ENCODE measurements around the gene JAZF1.

The JAZF1 gene

DNA sequence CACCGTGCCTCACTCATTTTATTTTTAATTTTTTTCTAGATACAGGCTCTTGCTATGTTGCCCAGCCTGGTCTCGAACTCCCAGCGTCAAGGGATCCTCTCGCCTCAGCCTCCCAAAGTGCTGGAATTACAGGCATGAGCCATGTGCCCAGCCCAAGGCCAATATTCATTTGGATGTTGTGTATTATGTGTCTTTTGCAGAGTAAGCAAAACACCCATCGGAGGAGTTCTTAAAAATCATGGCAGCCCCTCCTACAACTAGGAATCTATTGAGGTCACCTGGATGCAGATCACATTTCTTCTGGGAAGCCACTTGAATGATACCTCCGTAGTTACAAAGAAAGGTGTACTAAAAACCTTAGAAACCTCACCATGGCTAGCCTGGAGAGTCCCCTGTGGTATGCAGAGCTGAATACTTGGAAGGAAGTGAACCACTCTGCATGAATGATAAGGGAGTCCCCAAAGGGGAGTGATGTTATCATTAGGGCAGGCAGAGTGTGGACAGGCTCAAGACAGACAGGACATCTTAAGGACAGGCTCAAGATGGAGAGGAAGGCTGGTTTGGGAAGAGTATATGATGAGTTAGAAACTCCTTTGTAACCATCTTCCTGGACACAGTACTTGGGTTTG is 254.9 kb downstream of the JAZF1 start:
- no peak for TF ChIP-seq ZFP30 (CRISPR knock-in tag; IDR thresholded peaks at IDR 0.05)
- no peak for TF ChIP-seq CSDC2 (CRISPR knock-in tag; IDR thresholded peaks at IDR 0.05)
- no peak for TF ChIP-seq SNAI2 (CRISPR knock-in tag; IDR thresholded peaks at IDR 0.05)
- TF ChIP-seq, protein P1, sequence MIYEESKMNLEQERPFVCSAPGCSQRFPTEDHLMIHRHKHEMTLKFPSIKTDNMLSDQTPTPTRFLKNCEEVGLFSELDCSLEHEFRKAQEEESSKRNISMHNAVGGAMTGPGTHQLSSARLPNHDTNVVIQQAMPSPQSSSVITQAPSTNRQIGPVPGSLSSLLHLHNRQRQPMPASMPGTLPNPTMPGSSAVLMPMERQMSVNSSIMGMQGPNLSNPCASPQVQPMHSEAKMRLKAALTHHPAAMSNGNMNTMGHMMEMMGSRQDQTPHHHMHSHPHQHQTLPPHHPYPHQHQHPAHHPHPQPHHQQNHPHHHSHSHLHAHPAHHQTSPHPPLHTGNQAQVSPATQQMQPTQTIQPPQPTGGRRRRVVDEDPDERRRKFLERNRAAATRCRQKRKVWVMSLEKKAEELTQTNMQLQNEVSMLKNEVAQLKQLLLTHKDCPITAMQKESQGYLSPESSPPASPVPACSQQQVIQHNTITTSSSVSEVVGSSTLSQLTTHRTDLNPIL (CRISPR knock-in tag; IDR thresholded peaks at IDR 0.05; ENCODE audit: low read depth), result no peak
- TF ChIP-seq ZNF8 (CRISPR knock-in tag; IDR thresholded peaks at IDR 0.05), result no peak
- no peak for TF ChIP-seq RARB (CRISPR knock-in tag; IDR thresholded peaks at IDR 0.05)
- TF ChIP-seq ZNF565 (CRISPR knock-in tag; conservative IDR thresholded peaks at IDR 0.05; ENCODE audit: low read depth), result no peak
- TF ChIP-seq ZC3H10 (CRISPR knock-in tag; IDR thresholded peaks at IDR 0.05), result no peak
- TF ChIP-seq, protein P2, sequence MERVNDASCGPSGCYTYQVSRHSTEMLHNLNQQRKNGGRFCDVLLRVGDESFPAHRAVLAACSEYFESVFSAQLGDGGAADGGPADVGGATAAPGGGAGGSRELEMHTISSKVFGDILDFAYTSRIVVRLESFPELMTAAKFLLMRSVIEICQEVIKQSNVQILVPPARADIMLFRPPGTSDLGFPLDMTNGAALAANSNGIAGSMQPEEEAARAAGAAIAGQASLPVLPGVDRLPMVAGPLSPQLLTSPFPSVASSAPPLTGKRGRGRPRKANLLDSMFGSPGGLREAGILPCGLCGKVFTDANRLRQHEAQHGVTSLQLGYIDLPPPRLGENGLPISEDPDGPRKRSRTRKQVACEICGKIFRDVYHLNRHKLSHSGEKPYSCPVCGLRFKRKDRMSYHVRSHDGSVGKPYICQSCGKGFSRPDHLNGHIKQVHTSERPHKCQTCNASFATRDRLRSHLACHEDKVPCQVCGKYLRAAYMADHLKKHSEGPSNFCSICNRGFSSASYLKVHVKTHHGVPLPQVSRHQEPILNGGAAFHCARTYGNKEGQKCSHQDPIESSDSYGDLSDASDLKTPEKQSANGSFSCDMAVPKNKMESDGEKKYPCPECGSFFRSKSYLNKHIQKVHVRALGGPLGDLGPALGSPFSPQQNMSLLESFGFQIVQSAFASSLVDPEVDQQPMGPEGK (CRISPR knock-in tag; IDR thresholded peaks at IDR 0.05; ENCODE audit: borderline replicate concordance), result no peak
- TF ChIP-seq, protein P3, sequence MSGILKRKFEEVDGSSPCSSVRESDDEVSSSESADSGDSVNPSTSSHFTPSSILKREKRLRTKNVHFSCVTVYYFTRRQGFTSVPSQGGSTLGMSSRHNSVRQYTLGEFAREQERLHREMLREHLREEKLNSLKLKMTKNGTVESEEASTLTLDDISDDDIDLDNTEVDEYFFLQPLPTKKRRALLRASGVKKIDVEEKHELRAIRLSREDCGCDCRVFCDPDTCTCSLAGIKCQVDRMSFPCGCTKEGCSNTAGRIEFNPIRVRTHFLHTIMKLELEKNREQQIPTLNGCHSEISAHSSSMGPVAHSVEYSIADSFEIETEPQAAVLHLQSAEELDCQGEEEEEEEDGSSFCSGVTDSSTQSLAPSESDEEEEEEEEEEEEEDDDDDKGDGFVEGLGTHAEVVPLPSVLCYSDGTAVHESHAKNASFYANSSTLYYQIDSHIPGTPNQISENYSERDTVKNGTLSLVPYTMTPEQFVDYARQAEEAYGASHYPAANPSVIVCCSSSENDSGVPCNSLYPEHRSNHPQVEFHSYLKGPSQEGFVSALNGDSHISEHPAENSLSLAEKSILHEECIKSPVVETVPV (CRISPR knock-in tag; IDR thresholded peaks at IDR 0.05), result no peak
- no peak for TF ChIP-seq ISL1 (CRISPR knock-in tag; IDR thresholded peaks at IDR 0.05)
- TF ChIP-seq, protein P4, sequence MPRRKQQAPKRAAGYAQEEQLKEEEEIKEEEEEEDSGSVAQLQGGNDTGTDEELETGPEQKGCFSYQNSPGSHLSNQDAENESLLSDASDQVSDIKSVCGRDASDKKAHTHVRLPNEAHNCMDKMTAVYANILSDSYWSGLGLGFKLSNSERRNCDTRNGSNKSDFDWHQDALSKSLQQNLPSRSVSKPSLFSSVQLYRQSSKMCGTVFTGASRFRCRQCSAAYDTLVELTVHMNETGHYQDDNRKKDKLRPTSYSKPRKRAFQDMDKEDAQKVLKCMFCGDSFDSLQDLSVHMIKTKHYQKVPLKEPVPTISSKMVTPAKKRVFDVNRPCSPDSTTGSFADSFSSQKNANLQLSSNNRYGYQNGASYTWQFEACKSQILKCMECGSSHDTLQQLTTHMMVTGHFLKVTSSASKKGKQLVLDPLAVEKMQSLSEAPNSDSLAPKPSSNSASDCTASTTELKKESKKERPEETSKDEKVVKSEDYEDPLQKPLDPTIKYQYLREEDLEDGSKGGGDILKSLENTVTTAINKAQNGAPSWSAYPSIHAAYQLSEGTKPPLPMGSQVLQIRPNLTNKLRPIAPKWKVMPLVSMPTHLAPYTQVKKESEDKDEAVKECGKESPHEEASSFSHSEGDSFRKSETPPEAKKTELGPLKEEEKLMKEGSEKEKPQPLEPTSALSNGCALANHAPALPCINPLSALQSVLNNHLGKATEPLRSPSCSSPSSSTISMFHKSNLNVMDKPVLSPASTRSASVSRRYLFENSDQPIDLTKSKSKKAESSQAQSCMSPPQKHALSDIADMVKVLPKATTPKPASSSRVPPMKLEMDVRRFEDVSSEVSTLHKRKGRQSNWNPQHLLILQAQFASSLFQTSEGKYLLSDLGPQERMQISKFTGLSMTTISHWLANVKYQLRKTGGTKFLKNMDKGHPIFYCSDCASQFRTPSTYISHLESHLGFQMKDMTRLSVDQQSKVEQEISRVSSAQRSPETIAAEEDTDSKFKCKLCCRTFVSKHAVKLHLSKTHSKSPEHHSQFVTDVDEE (CRISPR knock-in tag; IDR thresholded peaks at IDR 0.05), result no peak
- TF ChIP-seq ZFP3 (CRISPR knock-in tag; IDR thresholded peaks at IDR 0.05), result no peak
- TF ChIP-seq TCF4 (CRISPR knock-in tag; IDR thresholded peaks at IDR 0.05; ENCODE audit: borderline replicate concordance), result no peak
- TF ChIP-seq GLIS3 (CRISPR knock-in tag; IDR thresholded peaks at IDR 0.05), result no peak
- TF ChIP-seq OSR1 (CRISPR knock-in tag; IDR thresholded peaks at IDR 0.05), result no peak
- no peak for TF ChIP-seq PPARA (CRISPR knock-in tag; IDR thresholded peaks at IDR 0.05; ENCODE audit: borderline replicate concordance)
- no peak for ATAC-seq

DNA sequence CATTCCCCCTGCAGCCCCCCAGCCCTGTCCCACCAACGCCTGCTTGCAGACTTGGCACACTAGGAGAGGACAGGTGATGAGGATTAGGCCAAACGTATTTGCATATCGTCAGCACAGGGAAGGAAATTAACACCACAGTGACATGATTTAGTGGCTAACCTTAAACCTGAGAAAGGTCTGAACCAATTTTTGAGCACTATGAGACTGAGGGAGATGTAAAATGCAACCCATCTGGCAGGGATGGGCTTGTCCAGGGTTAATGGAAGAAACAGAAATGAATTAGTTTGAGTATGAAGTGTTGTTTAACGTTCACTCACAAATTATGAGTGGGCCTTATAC is 257.0 kb downstream of the JAZF1 start:
- no peak for ATAC-seq
- no peak for TF ChIP-seq PPARA (CRISPR knock-in tag; IDR thresholded peaks at IDR 0.05; ENCODE audit: borderline replicate concordance)
- TF ChIP-seq ZNF565 (CRISPR knock-in tag; conservative IDR thresholded peaks at IDR 0.05; ENCODE audit: low read depth), result no peak
- TF ChIP-seq ZNF70 (CRISPR knock-in tag; IDR thresholded peaks at IDR 0.05), result no peak

DNA sequence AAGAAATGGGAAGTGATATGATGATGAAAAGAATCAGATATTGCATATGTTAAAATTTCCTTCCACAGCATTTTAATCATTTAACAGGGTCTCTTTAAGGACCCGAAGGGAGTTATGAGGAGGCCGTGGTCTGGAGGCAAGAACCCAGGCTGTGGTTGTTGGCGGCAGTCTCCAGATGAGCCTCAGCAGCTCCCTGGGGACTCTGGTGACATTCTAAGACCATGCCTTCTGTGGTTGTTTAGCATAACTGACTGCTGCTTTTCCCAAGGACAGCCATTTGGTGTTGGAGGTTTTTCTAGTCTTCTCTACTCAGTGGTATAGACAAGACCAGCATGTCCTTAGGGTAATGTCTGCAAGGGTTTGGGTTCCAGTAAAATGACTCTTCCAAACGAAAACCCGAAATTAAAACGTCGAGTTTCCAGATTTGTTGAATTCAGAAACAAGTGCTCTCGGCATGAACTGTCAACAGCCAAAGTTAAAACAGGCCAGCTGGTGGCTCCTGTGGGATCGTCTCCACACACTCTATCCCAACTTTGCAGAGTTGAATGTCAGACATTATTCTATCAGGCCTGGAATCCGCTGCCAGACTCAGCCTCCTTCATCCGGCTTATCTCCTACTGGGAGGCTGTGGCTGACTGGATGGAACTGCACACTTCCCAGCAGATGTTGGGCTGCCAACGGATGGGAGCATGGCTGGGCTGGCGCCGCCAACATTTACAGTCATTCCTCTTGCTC is 257.5 kb downstream of the JAZF1 start:
- ATAC-seq, result no peak
- TF ChIP-seq TOX (CRISPR knock-in tag; IDR thresholded peaks at IDR 0.05; ENCODE audit: borderline replicate concordance) (no peak), PPARA (CRISPR knock-in tag; IDR thresholded peaks at IDR 0.05; ENCODE audit: borderline replicate concordance) (no peak), GLIS3 (CRISPR knock-in tag; IDR thresholded peaks at IDR 0.05) (no peak), ISL1 (CRISPR knock-in tag; IDR thresholded peaks at IDR 0.05) (no peak), ZNF70 (CRISPR knock-in tag; IDR thresholded peaks at IDR 0.05) (no peak), ZFP3 (CRISPR knock-in tag; IDR thresholded peaks at IDR 0.05) (no peak)
- TF ChIP-seq, protein P5, sequence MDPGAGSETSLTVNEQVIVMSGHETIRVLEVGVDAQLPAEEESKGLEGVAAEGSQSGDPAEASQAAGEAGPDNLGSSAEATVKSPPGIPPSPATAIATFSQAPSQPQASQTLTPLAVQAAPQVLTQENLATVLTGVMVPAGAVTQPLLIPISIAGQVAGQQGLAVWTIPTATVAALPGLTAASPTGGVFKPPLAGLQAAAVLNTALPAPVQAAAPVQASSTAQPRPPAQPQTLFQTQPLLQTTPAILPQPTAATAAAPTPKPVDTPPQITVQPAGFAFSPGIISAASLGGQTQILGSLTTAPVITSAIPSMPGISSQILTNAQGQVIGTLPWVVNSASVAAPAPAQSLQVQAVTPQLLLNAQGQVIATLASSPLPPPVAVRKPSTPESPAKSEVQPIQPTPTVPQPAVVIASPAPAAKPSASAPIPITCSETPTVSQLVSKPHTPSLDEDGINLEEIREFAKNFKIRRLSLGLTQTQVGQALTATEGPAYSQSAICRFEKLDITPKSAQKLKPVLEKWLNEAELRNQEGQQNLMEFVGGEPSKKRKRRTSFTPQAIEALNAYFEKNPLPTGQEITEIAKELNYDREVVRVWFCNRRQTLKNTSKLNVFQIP (CRISPR knock-in tag; IDR thresholded peaks at IDR 0.05; ENCODE audit: borderline replicate concordance, low read depth), result no peak
- TF ChIP-seq, protein P4 (CRISPR knock-in tag; IDR thresholded peaks at IDR 0.05), result no peak
- TF ChIP-seq, protein P1 (CRISPR knock-in tag; IDR thresholded peaks at IDR 0.05; ENCODE audit: low read depth), result no peak
- TF ChIP-seq, protein P2 (CRISPR knock-in tag; IDR thresholded peaks at IDR 0.05; ENCODE audit: borderline replicate concordance), result no peak
